OCI-LY3 (cell line): ENCODE results near the gene SCUBE2.
"Not testable (repeated sequence)": the region's sequence is repeated elsewhere in the genome, so short reads cannot be mapped to it uniquely, and the experiment has no call there.

Source experiments
- H2AFZ ChIP-seq: fragments of 200-600, 300-600 bp; shearing (Covaris generic); 2 replicates; pipeline ENCODE4 v1.6.0; 2014; ENCODE audit warnings: antibody characterized with exemption, low read depth, low read length
- H3K27ac ChIP-seq: fragments of 200-600, 300-600 bp; sonication (generic); 2 replicates; pipeline ENCODE4 v1.5.1; 2014; ENCODE audit warnings: mild to moderate bottlenecking, low read length, moderate library complexity, mixed read lengths
- H3K27me3 ChIP-seq: fragments of 200-600, 300-600 bp; sonication (generic); 2 replicates; pipeline ENCODE4 v1.6.1; 2014; ENCODE audit warnings: low read depth, low read length, mixed read lengths
- H3K36me3 ChIP-seq: fragments of 200-600, 300-600 bp; sonication (generic); replicated peaks from 2 replicates; pipeline ENCODE3; 2014; ENCODE audit warnings: low read depth, low read length, mixed read lengths
- H3K4me1 ChIP-seq: fragments of 300-600, 200-600 bp; sonication (generic); 2 replicates; pipeline ENCODE4 v1.6.1; 2014; ENCODE audit warnings: low read length, mixed read lengths
- H3K4me2 ChIP-seq: fragments of 200-600, 300-600 bp; sonication (generic); 2 replicates; pipeline ENCODE4 v1.6.1; 2014; ENCODE audit warnings: low read length, mixed read lengths
- H3K4me3 ChIP-seq: fragments of 300-600, 200-600 bp; sonication (generic); 2 replicates; pipeline ENCODE4 v1.5.1; 2014; ENCODE audit warnings: antibody characterized with exemption, mild to moderate bottlenecking, low read length, moderate library complexity
- H3K79me2 ChIP-seq: fragments of 300-600, 200-600 bp; shearing (Covaris generic); 2 replicates; pipeline ENCODE4 v1.6.1; 2014; ENCODE audit warnings: mild to moderate bottlenecking, low read length, mixed read lengths
- H3K9ac ChIP-seq: fragments of 300-600, 200-600 bp; shearing (Covaris generic); 2 replicates; pipeline ENCODE4 v1.6.0; 2014; ENCODE audit warnings: mild to moderate bottlenecking, low read length, moderate library complexity
- H3K9me3 ChIP-seq: fragments of 200-600, 300-600 bp; shearing (Covaris generic); 2 replicates; pipeline ENCODE4 v1.6.1; 2014; ENCODE audit warnings: low read length, mixed read lengths; ENCODE audit not compliant: insufficient read depth
- H4K20me1 ChIP-seq: fragments of 200-600, 300-600 bp; sonication (generic); 2 replicates; pipeline ENCODE4 v1.6.1; 2016; ENCODE audit warnings: low read length, mixed read lengths; ENCODE audit not compliant: insufficient read depth
- EZH2phosphoT487 ChIP-seq: fragments of 200-600 bp; shearing (Covaris generic); IDR thresholded peaks from 2 replicates; pipeline ENCODE4 v1.6.1; 2018; ENCODE audit warnings: antibody characterized with exemption, mixed run types, low read depth
- TF ChIP-seq, protein P1 (sequence below): fragments of 200-600, 300-600 bp; sonication (generic); IDR thresholded peaks from 2 replicates; pipeline ENCODE4 v1.5.1; 2014; ENCODE audit warnings: antibody characterized with exemption, low read length, low read depth

The SCUBE2 gene

DNA sequence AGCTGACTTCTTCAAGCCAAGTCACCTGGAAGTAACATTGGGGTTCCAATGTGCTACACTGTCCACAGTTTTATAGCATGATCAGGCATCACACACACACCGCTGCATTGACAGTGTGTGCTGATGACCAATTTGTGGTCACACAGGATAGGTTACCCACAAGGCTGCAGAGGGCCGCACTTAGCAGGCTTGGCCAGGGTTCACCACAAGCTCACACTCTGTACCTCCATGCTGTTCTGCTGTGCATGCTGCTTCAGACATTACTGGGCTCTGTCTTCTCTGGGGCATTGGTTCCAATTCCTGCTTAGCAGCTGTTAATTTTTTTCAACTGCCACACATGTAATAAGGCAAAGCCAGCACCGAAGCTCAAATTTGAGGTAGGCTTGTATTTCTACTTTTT lies 76.6 kb downstream of the SCUBE2 start:
- Histone ChIP-seq H3K79me2 (no peaks in the 10 kb centered on the region), H3K4me3 (no peak overlapping the region)

DNA sequence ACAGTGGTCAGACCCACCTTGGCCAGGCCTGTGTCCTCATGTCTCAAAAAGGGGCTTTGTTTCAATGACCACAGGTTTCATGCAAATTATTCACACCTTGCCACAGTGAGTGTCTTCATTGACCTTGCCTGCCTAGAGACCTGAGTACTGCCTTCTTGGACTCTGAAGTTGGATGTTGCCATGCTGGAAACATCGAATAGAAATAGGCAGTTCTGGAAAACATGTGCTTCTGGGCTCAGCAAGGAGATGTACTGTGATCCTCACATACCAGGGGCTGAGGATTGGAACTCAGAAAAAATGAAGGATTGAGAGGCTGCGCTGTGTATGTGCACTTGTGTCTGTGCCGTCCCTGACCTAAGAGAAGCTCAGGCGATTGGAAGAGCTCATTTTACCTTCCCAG lies 78.0 kb downstream of the SCUBE2 start:
- Histone ChIP-seq H3K27ac (no peak overlapping the region), H3K9me3 (no peaks in the 10 kb centered on the region), H4K20me1 (no peaks in the 10 kb centered on the region), H3K79me2 (no peaks in the 10 kb centered on the region), H3K4me2 (no peak overlapping the region), H3K27me3 (no peaks in the 10 kb centered on the region), H3K36me3 (no peaks in the 10 kb centered on the region), H3K4me1 (peaks cover 14% of the 10 kb centered on the region), H3K4me3 (no peak overlapping the region), H3K9ac (no peak overlapping the region), H2AFZ (no peak overlapping the region)
- TF ChIP-seq, protein P1, sequence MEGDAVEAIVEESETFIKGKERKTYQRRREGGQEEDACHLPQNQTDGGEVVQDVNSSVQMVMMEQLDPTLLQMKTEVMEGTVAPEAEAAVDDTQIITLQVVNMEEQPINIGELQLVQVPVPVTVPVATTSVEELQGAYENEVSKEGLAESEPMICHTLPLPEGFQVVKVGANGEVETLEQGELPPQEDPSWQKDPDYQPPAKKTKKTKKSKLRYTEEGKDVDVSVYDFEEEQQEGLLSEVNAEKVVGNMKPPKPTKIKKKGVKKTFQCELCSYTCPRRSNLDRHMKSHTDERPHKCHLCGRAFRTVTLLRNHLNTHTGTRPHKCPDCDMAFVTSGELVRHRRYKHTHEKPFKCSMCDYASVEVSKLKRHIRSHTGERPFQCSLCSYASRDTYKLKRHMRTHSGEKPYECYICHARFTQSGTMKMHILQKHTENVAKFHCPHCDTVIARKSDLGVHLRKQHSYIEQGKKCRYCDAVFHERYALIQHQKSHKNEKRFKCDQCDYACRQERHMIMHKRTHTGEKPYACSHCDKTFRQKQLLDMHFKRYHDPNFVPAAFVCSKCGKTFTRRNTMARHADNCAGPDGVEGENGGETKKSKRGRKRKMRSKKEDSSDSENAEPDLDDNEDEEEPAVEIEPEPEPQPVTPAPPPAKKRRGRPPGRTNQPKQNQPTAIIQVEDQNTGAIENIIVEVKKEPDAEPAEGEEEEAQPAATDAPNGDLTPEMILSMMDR: no peak
- no peak for TF ChIP-seq EZH2phosphoT487

More for the DNA sequence above, 76.6 kb downstream of the SCUBE2 start:
- Histone ChIP-seq H3K27ac (no peak overlapping the region), H3K9me3 (no peaks in the 10 kb centered on the region), H4K20me1 (no peaks in the 10 kb centered on the region), H3K27me3 (no peaks in the 10 kb centered on the region), H3K4me2 (no peak overlapping the region), H3K36me3 (no peaks in the 10 kb centered on the region), H3K9ac (no peak overlapping the region), H3K4me1 (peaks cover 14% of the 10 kb centered on the region), H2AFZ (no peak overlapping the region)
- no peak for TF ChIP-seq EZH2phosphoT487
- TF ChIP-seq, protein P1: no peak

DNA sequence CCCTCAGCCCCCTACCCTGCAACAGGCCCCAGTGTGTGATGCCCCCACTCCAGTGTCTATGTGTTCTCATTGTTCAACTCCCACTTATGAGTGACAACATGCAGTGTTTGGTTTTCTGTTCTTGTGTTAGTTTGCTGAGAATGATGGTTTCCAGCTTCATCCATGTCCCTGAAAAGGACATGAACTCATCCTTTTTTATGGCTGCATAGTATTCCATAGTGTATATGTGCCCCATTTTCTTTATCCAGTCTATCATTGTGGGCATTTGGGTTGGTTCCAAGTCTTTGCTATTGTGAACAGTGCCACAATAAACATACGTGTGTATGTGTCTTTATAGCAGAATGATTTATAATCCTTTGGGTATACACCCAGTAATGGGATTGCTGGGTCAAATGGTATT lies 81.9 kb downstream of the SCUBE2 start:
- H4K20me1 ChIP-seq, H2AFZ ChIP-seq, H3K79me2 ChIP-seq, H3K36me3 ChIP-seq, H3K4me2 ChIP-seq, H3K27me3 ChIP-seq, H3K9me3 ChIP-seq, H3K4me1 ChIP-seq, H3K9ac ChIP-seq, H3K27ac ChIP-seq, H3K4me3 ChIP-seq: not testable (repeated sequence)

DNA sequence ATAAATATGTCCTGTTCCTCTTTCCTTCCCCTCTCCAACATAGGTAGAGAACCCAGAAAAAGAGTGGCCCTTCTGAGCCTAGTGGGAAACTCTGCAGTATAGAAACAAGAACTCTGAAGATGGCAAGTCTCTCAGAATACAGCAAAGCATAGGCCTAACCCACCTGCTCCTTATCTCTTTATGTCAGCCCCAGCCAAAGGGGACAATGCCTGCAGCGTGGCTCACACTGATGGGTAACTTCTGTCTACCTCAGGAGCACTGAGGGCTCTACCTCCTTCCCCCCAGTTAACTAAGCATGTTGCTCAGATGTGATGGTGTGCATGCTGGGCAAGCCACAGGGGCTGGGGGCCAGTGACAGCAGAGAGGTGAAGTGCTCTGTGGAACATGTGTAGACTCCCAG lies 82.7 kb downstream of the SCUBE2 start:
- no peaks in the 10 kb centered on the region for H3K79me2 ChIP-seq
- H2AFZ ChIP-seq: no peak overlapping the region
- TF ChIP-seq, protein P1: no peak
- no peak for TF ChIP-seq EZH2phosphoT487
- no peaks in the 10 kb centered on the region for H4K20me1 ChIP-seq
- H3K36me3 ChIP-seq: no peaks in the 10 kb centered on the region
- no peaks in the 10 kb centered on the region for H3K4me1 ChIP-seq
- no peak overlapping the region for H3K9ac ChIP-seq
- no peak overlapping the region for H3K27ac ChIP-seq
- no peaks in the 10 kb centered on the region for H3K9me3 ChIP-seq
- H3K4me3 ChIP-seq: no peak overlapping the region
- H3K4me2 ChIP-seq: no peak overlapping the region
- H3K27me3 ChIP-seq: no peaks in the 10 kb centered on the region

DNA sequence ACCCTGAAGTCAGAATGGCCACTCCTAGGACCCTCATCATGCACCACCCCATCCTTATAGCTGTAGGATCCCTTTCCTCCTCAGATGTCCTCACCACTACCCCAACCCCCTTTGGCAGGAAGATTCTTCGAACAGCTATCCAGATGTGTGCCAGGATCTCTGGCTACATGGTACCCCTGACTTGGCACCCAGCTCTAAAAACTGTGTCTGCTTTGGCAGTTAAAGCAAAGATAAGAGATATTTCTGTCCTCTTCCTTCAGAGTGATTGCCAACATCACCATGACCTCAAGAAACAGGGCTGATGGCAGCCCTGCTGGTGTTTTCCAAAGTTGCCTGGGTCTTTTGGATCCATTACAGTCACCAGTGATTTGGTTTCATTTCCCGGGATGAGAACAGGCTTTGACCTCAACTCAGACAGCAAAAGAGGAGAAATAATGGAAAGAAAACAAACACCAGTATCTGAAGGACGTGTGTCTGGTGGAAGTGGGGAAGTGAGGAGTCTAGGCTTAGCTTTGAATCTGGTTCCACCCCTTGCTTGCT lies 83.3 kb downstream of the SCUBE2 start:
- Histone ChIP-seq H3K4me1 (no peaks in the 10 kb centered on the region), H3K27me3 (no peaks in the 10 kb centered on the region), H4K20me1 (no peaks in the 10 kb centered on the region), H3K27ac (no peak overlapping the region), H3K36me3 (no peaks in the 10 kb centered on the region), H3K9me3 (no peaks in the 10 kb centered on the region), H3K4me2 (no peak overlapping the region), H2AFZ (no peak overlapping the region), H3K9ac (no peak overlapping the region), H3K4me3 (no peak overlapping the region), H3K79me2 (no peaks in the 10 kb centered on the region)
- TF ChIP-seq, protein P1: no peak
- TF ChIP-seq EZH2phosphoT487: no peak
